PFSK-1 (cell line): ENCODE measurements around the gene MAP6D1.

Experiments
- FOXP2 ChIP-seq: optimal IDR thresholded peaks from 2 replicates; pipeline ENCODE3; 2011; ENCODE audit warnings: borderline replicate concordance, control low read depth, inconsistent platforms; ENCODE audit not compliant: insufficient read depth; ENCODE audit errors: extremely low read length, extremely low read depth
- POLR2AphosphoS5 ChIP-seq: IDR thresholded peaks from 2 replicates; pipeline ENCODE4 v1.6.1; 2012; ENCODE audit warnings: low read depth, mild to moderate bottlenecking, control low read depth, low read length, moderate library complexity
- SIN3A ChIP-seq: IDR thresholded peaks from 2 replicates; pipeline ENCODE4 v1.6.1; 2012; ENCODE audit warnings: mild to moderate bottlenecking, low read length, moderate library complexity, borderline replicate concordance; ENCODE audit not compliant: insufficient read depth
- TAF1 ChIP-seq: IDR thresholded peaks from 2 replicates; pipeline ENCODE4 v1.6.1; 2012; ENCODE audit warnings: low read length, control low read depth, borderline replicate concordance; ENCODE audit not compliant: insufficient read depth
- TF ChIP-seq, protein P1 (sequence below), 2 experiments: IDR thresholded peaks; 2 replicates each; pipeline versions ENCODE4 v1.6.1 to v1.8.0; 2011 to 2012; ENCODE audit warnings: low read depth in 2 of 2, low read length in 2 of 2, control low read depth in 1 of 2, inconsistent platforms in 1 of 2, mild to moderate bottlenecking in 1 of 2, moderate library complexity in 1 of 2; ENCODE audit not compliant: insufficient read depth in 1 of 2

The MAP6D1 gene

DNA sequence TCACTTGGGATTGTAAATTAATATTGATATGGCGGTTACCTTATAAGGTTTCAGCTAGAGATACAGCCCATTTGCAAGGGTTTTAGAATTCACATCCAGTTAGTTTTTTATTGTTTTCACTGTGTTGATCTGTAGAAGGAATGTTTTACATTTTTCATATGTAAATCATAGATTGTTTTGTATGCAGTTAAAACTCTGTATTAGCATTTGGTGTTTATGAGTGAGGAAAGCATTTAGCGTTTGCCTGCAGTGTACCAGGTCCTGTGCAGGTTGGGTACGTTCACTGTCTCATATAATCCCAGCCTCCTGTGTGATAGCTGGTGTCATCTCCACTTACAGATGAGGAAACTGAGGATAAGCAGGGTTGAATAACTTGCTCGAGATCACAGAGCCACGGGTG, 23.8 kb downstream of the MAP6D1 start:
- no peak for TF ChIP-seq TAF1
- no peak for TF ChIP-seq FOXP2
- TF ChIP-seq POLR2AphosphoS5, result no peak
- TF ChIP-seq, protein P1, sequence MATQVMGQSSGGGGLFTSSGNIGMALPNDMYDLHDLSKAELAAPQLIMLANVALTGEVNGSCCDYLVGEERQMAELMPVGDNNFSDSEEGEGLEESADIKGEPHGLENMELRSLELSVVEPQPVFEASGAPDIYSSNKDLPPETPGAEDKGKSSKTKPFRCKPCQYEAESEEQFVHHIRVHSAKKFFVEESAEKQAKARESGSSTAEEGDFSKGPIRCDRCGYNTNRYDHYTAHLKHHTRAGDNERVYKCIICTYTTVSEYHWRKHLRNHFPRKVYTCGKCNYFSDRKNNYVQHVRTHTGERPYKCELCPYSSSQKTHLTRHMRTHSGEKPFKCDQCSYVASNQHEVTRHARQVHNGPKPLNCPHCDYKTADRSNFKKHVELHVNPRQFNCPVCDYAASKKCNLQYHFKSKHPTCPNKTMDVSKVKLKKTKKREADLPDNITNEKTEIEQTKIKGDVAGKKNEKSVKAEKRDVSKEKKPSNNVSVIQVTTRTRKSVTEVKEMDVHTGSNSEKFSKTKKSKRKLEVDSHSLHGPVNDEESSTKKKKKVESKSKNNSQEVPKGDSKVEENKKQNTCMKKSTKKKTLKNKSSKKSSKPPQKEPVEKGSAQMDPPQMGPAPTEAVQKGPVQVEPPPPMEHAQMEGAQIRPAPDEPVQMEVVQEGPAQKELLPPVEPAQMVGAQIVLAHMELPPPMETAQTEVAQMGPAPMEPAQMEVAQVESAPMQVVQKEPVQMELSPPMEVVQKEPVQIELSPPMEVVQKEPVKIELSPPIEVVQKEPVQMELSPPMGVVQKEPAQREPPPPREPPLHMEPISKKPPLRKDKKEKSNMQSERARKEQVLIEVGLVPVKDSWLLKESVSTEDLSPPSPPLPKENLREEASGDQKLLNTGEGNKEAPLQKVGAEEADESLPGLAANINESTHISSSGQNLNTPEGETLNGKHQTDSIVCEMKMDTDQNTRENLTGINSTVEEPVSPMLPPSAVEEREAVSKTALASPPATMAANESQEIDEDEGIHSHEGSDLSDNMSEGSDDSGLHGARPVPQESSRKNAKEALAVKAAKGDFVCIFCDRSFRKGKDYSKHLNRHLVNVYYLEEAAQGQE (IDR thresholded peaks at IDR 0.05; ENCODE audit: insufficient read depth in 1 of 2, low read depth in 2 of 2, low read length in 2 of 2), result no peak
- no peak for TF ChIP-seq SIN3A

DNA sequence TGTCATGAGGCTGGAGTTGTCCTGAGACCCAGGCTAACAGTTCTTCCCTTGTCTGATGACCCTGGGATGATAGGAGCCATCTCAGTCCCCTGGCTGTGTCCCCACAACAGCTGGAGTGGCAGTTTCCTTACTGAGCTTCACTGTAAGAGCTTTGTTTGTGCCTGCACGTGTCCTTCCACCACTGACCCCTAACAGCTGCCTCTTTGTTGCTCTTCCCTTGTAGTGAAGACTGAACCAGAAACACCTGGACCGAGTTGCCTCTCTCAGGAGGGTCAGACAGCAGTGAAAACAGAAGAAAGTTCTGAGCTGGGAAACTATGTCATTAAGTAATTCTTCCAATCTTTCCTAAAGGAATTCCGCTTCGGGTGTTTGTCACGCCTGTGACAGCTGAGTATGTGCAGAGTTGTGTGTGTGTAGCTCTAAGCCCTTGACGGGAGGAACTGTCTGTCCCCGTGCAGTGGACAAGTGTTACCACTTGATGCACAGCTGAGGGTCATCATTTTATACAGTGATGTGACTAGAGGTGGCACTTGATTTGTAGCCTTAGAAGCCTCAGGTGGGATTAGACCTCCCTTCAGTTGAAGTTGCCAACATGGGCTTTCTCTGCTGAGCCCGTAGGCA, 25.0 kb downstream of the MAP6D1 start:
- TF ChIP-seq, protein P1 (IDR thresholded peaks at IDR 0.05; ENCODE audit: insufficient read depth in 1 of 2, low read depth in 2 of 2, low read length in 2 of 2), result no peak
- TF ChIP-seq FOXP2 (no peak), TAF1 (no peak), SIN3A (no peak), POLR2AphosphoS5 (no peak)

DNA sequence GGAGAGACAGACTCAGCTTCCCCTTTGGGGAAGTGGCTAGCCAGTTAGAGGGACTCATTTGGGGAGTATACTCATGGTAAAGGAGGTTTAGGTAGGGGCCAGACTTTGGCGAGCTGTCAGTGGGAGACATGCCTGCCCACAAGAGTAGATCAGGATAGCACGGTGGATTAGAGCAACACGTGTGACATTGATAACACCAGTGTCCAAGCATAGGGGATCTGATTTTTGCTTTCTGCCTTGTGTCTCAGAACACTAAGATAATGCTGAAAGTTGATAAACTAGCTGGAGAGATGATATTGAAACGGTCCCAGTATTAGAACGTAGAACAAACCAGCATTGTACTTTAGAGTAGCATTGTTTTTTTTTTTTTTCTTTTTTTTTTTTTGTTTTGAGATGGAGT, 25.9 kb downstream of the MAP6D1 start:
- TF ChIP-seq FOXP2 (no peak), SIN3A (no peak), POLR2AphosphoS5 (no peak), TAF1 (no peak)
- TF ChIP-seq, protein P1 (IDR thresholded peaks at IDR 0.05; ENCODE audit: insufficient read depth in 1 of 2, low read depth in 2 of 2, low read length in 2 of 2), result no peak

DNA sequence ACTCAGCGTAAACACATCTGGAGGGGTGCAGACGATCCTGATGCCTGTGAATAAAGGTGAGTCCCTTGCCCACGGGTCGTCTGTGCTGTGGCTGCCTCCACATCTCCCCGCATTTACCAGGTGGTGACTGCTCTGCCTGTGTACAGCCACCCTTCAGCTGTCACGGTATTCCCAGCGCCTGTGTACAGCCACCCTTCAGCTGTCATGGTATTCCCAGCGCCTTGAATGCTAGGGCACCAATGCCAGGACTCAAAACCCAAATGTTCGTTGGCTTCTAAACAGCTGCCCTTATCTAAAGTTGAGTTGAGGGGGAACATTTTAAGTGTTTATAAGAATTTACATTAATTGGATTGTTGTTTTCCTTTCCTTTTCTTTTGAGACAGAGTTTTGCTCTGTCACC, 27.4 kb downstream of the MAP6D1 start:
- TF ChIP-seq POLR2AphosphoS5 (no peak), FOXP2 (no peak), SIN3A (no peak), TAF1 (no peak)
- TF ChIP-seq, protein P1 (IDR thresholded peaks at IDR 0.05; ENCODE audit: insufficient read depth in 1 of 2, low read depth in 2 of 2, low read length in 2 of 2), result no peak

DNA sequence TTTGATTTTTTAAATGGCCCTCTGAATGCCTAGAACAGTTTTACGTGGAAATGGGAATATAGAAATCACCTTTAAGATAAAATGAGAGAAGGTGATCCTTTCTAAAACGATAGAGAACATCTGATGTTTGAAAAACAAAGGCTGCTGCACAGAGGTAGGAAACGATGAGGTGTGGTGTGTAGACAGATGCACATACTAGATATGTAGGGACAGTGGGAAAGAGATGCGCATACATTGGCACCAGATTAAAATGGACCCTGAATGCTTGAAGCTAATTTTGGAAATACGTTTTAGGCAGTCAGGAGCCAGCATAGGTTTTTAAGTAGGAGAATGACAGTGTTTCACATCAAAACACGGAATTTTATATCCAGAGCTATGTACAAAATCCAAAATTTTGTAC, 29.0 kb downstream of the MAP6D1 start:
- TF ChIP-seq, protein P1 (IDR thresholded peaks at IDR 0.05; ENCODE audit: insufficient read depth in 1 of 2, low read depth in 2 of 2, low read length in 2 of 2), result no peak
- no peak for TF ChIP-seq FOXP2
- TF ChIP-seq TAF1, result no peak
- TF ChIP-seq POLR2AphosphoS5, result no peak
- no peak for TF ChIP-seq SIN3A
